GM12878 (cell line): ENCODE data around the gene SQSTM1. TPM values are rescaled to one million over a fixed set of nuclear protein-coding genes. Genes with fewer than 3 reads are reported as not detected.

ENCODE experiments used
- ATAC-seq: fragments of 200-7000 bp; cut with Tn5 transposase; 3 replicates; pipeline ENCODE4 v1.9.1; 2020; ENCODE audit warnings: mild to moderate bottlenecking, moderate library complexity
- BruUV-seq: library from RNA; stranded (reverse); fragments of 400-500 nt; replicated peaks from 2 replicates; lab custom pipeline; 2021; lab: Mats Ljungman, UMichigan
- CTCF ChIA-PET: fragments of 300-600 bp; sonication (Branson Sonifier 250); formaldehyde crosslinking; extraction: SDS; loops from one replicate; lab custom pipeline; 2021; ENCODE audit warnings: inconsistent platforms; lab: Yijun Ruan, JAX
- POLR2A ChIA-PET: fragments of 350-600 bp; formaldehyde crosslinking; extraction: SDS; loops from one replicate; lab custom pipeline; 2021; ENCODE audit warnings: inconsistent platforms; lab: Charles Lee
- RAD21 ChIA-PET: fragments of 300-600 bp; sonication (Branson Sonifier 250); formaldehyde crosslinking; loops from one replicate; lab custom pipeline; 2023; ENCODE audit warnings: antibody characterized with exemption; ENCODE audit not compliant: unreplicated experiment; lab: Charles Lee
- SMC1A ChIA-PET: fragments of 300-600 bp; sonication (Branson Sonifier 250); formaldehyde crosslinking; loops from one replicate; lab custom pipeline; 2023; ENCODE audit not compliant: unreplicated experiment, uncharacterized antibody; lab: Charles Lee
- DNase-seq: peaks from one replicate; pipeline ENCODE4 v3.0.0-alpha.2; 2011; ENCODE audit warnings: low read depth, low spot score
- FAIRE-seq: peaks from 3 replicates; lab custom pipeline; 2011; peaks lifted over from hg19 to GRCh38; lab: Jason Lieb, UNC
- H2AFZ ChIP-seq: 2 replicates; pipeline ENCODE4 v1.6.0; 2011; ENCODE audit warnings: low read depth, low read length, control low read depth; ENCODE audit not compliant: control insufficient read depth
- H3K27ac ChIP-seq: 2 replicates; pipeline ENCODE4 v1.5.1; 2011; ENCODE audit warnings: control low read depth; ENCODE audit not compliant: control insufficient read depth, insufficient read depth
- H3K27me3 ChIP-seq, 2 experiments: replicated peaks in 1 of 2; 2 replicates each; pipeline versions ENCODE4 v1.6.0 to v1.6.1; 2011; ENCODE audit warnings: low read length in 1 of 2; ENCODE audit not compliant: control insufficient read depth in 2 of 2, insufficient read depth in 2 of 2
- H3K36me3 ChIP-seq, 2 experiments: 2 replicates each; pipeline ENCODE4 v1.5.1; 2011; ENCODE audit warnings: low read length in 1 of 2; ENCODE audit not compliant: control insufficient read depth in 2 of 2, insufficient read depth in 2 of 2
- H3K4me1 ChIP-seq: 2 replicates; pipeline ENCODE4 v1.6.1; 2011; ENCODE audit warnings: mild to moderate bottlenecking, low read length, moderate library complexity, mixed read lengths; ENCODE audit not compliant: control insufficient read depth, insufficient read depth
- H3K4me2 ChIP-seq: 2 replicates; pipeline ENCODE4 v1.6.0; 2011; ENCODE audit warnings: control low read depth; ENCODE audit not compliant: control insufficient read depth, insufficient read depth
- H3K4me3 ChIP-seq: fragments of 200-600 bp; sonication (generic); 2 replicates; pipeline ENCODE4 v1.5.1; 2016
- H3K79me2 ChIP-seq: 2 replicates; pipeline ENCODE4 v1.6.0; 2011; ENCODE audit warnings: low read length; ENCODE audit not compliant: control insufficient read depth, insufficient read depth
- H3K9ac ChIP-seq: 2 replicates; pipeline ENCODE4 v1.8.0; 2011; ENCODE audit warnings: low read length, control low read depth, mixed read lengths; ENCODE audit not compliant: control insufficient read depth, insufficient read depth
- H3K9me3 ChIP-seq: replicated peaks from 3 replicates; pipeline ENCODE4 v1.5.1; 2011; ENCODE audit warnings: mild to moderate bottlenecking, low read length; ENCODE audit not compliant: control insufficient read depth, insufficient read depth
- H4K20me1 ChIP-seq: 2 replicates; pipeline ENCODE4 v1.6.0; 2011; ENCODE audit not compliant: control insufficient read depth, insufficient read depth
- ATF7 ChIP-seq: fragments of 450-650 bp; IDR thresholded peaks from 2 replicates; pipeline ENCODE4 v1.6.1; 2016; ENCODE audit warnings: low read depth, mild to moderate bottlenecking
- CHD4 ChIP-seq: fragments of 200-600 bp; sonication (generic); IDR thresholded peaks from 2 replicates; pipeline ENCODE4 v1.6.1; 2016; ENCODE audit warnings: mild to moderate bottlenecking
- FOXK2 ChIP-seq: fragments of 450-650 bp; IDR thresholded peaks from 2 replicates; pipeline ENCODE4 v1.6.1; 2017; ENCODE audit warnings: mild to moderate bottlenecking, moderate library complexity
- HDAC2 ChIP-seq: fragments of 200-600 bp; sonication (generic); IDR thresholded peaks from 2 replicates; pipeline ENCODE4 v1.6.1; 2017
- HDGF ChIP-seq: fragments of 450-650 bp; IDR thresholded peaks from 2 replicates; pipeline ENCODE4 v1.6.1; 2016; ENCODE audit warnings: antibody characterized with exemption
- POU2F2 ChIP-seq: IDR thresholded peaks from 3 replicates; pipeline ENCODE4 v1.6.1; 2011; ENCODE audit warnings: low read depth, mild to moderate bottlenecking, low read length, borderline replicate concordance
- RB1 ChIP-seq: fragments of 450-650 bp; formaldehyde crosslinking; IDR thresholded peaks from 2 replicates; pipeline ENCODE4 v1.6.1; 2017; ENCODE audit warnings: mild to moderate bottlenecking, borderline replicate concordance
- RELA ChIP-seq: fragments of 450-650 bp; IDR thresholded peaks from 2 replicates; pipeline ENCODE4 v1.8.0; 2014; ENCODE audit warnings: borderline replicate concordance; ENCODE audit not compliant: partially characterized antibody
- RELB ChIP-seq: fragments of 450-650 bp; IDR thresholded peaks from 2 replicates; pipeline ENCODE4 v1.6.1; 2017; ENCODE audit warnings: low read depth, mild to moderate bottlenecking, moderate library complexity
- WGBS: methylation state at CpG from one replicate; pipeline ENCODE4 v1.1.6; 2016; ENCODE audit warnings: low lambda C conversion rate; ENCODE audit not compliant: insufficient replicate concordance, insufficient coverage; ENCODE audit errors: missing lambda C conversion rate; 5-methylcytosine and 5-hydroxymethylcytosine counted together
- in situ Hi-C: fragments of 300-500 bp; cut with MboI; formaldehyde crosslinking; loops from 9 replicates; pipeline ENCODE4 v1.14.3; 2018; ENCODE audit warnings: mixed read lengths
- intact Hi-C: fragments of 100-400 bp; cut with micrococcal nuclease; formaldehyde crosslinking; loops from one replicate; pipeline ENCODE4 v1.14.2; 2022; ENCODE audit not compliant: unreplicated experiment
- polyA plus RNA-seq, 11 experiments: library from polyadenylated mRNA; depleted of rRNA in 4 of 11; unstranded in 6 of 11; stranded (reverse) in 5 of 11; fragments of >200 nt; fragmentation: Nextera tagmentation in 4 of 11; fragmentation: Illumina TruSeq in 1 of 11; extraction: Ambion mirVana in 4 of 11; extraction: Trizol in 1 of 11; gene quantifications; 1 replicate in 1 of 11; 2 replicates in 10 of 11; pipeline versions ENCODE4 v1.2.1 to v1.2.3, GENCODE V29; 2011 to 2016; ENCODE audit warnings: inconsistent platforms in 2 of 11, missing spikeins in 2 of 11, low read depth in 1 of 11
- total RNA-seq, 4 experiments: library from RNA; depleted of rRNA in 3 of 4; stranded (reverse); fragments of >200 nt in 3 of 4; fragmentation: Illumina TruSeq in 1 of 4; extraction: Trizol in 1 of 4; gene quantifications; 2 replicates each; pipeline versions ENCODE4 v1.2.1 to v1.2.3, GENCODE V29; 2013 to 2021
- TF ChIP-seq, protein P1 (sequence below): fragments of 450-650 bp; IDR thresholded peaks from 2 replicates; pipeline ENCODE4 v1.6.1; 2017; ENCODE audit warnings: borderline replicate concordance
- TF ChIP-seq, protein P2 (sequence below): IDR thresholded peaks from 2 replicates; pipeline ENCODE4 v1.6.1; 2012; ENCODE audit warnings: improper control_type of control experiment, low read depth, low read length; ENCODE audit not compliant: insufficient replicate concordance
- TF ChIP-seq, protein P3 (sequence below): IDR thresholded peaks from 2 replicates; pipeline ENCODE4 v1.6.1; 2011; ENCODE audit warnings: borderline replicate concordance, low read depth, mild to moderate bottlenecking, moderate library complexity, mixed read lengths, low read length; ENCODE audit not compliant: insufficient read depth; ENCODE audit errors: extremely low read length

The SQSTM1 gene
- total and polyA plus RNA-seq, 10 of the 15 experiments (the other 5 are each of a cell fraction or from before 2014, with no cell fraction given), result 6.3 to 138 (median 62.1) TPM

DNA sequence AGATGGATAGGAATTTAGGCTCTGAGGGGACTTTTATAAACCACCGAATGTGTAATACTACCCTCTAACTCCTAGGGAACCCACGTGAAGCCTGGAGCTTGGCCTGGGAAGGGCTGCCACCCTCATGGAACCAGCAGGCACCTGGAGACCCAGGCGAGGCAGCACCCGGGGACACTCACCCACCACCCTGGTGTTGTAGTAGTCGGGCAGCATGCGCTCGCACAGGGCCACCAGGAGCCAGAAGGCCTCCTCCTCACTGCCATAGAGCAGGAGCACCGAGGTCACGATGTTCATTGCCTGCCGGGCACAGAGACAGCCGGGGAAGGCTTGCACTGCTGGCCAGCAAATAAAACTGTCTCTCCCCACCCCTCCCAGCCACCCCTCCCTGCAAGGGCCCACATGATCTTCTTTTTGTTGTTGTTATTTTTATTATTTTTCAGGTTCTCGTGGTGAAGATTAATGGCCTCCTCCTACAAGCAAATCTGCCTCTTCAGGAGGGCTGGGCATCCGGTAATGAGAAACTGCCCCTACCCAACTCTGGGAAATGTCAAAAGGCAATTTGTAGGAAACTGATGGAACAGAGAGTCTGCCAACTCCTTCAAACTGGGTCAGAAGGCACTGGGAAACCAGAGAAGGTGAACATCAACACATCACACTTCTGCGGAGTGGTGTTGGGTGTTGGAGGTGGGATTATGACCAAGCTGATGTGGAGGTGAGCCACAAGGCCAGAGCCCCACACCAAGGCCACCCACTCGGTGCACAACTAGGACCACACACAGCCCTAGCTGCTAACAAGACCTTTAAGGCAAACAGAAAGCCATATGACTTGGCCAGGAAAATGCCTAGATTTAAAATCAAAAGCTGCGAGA, 55.3 kb downstream of the SQSTM1 start (continued):
- TF ChIP-seq HDGF, result no peak
- no peak for TF ChIP-seq RB1
- TF ChIP-seq, protein P1, sequence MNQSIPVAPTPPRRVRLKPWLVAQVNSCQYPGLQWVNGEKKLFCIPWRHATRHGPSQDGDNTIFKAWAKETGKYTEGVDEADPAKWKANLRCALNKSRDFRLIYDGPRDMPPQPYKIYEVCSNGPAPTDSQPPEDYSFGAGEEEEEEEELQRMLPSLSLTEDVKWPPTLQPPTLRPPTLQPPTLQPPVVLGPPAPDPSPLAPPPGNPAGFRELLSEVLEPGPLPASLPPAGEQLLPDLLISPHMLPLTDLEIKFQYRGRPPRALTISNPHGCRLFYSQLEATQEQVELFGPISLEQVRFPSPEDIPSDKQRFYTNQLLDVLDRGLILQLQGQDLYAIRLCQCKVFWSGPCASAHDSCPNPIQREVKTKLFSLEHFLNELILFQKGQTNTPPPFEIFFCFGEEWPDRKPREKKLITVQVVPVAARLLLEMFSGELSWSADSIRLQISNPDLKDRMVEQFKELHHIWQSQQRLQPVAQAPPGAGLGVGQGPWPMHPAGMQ, result no peak
- TF ChIP-seq HDAC2, result no peak
- no peak for TF ChIP-seq POU2F2
- no peak for TF ChIP-seq RELB
- TF ChIP-seq, all 136 proteins: peak for 0

DNA sequence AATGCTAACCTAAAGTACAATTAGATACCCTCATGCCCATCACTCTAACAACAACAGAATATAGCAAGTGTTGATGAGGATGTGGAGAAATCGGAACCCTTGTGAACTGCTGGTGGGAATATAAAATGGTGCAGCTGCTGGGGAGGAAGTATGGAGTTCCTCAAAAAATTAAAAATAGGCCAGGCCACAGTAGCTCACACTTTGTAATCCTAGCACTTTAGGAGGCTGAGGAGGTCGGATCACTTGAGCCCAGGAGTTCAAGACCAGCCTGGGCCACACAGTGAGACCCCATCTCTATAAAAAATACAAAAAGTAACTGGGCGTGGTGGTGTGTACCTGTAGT, 55.9 kb downstream of the SQSTM1 start:
- ATAC-seq (no peak), FAIRE-seq (no peak), DNase-seq (no peak)
- Histone ChIP-seq H3K4me1 (no peaks in the 10 kb centered on the region), H3K4me2 (no peak overlapping the region), H3K79me2 (no peaks in the 10 kb centered on the region), H3K4me3 (no peak overlapping the region), H3K36me3 (peaks cover 17 to 22% of the 10 kb centered on the region in 2 experiments), H4K20me1 (no peaks in the 10 kb centered on the region), H3K27me3 (no peaks in the 10 kb centered on the region), H3K27ac (no peak overlapping the region), H3K9me3 (no peaks in the 10 kb centered on the region), H2AFZ (no peak overlapping the region), H3K9ac (no peak overlapping the region)
- ChIA-PET CTCF (no interaction called here), SMC1A (no interaction called here), RAD21 (interaction anchor here (0.6 kb wide), 1 partner anchor 331 kb away, joined by 3 read pairs; no protein-coding TSS in a partner anchor), POLR2A (interaction anchor here (0.7 kb wide), 2 partner anchors 9 to 140 kb away, joined by 4 to 10 read pairs; no protein-coding TSS in a partner anchor)
- intact Hi-C loops (no loop called here), in situ Hi-C loops (no loop called here)
- BruUV-seq, result no TSS peak
- 99% methylated on average over 3 of the region's 3 CpGs for WGBS
- TF ChIP-seq CHD4 (no peak), FOXK2 (no peak), RELA (no peak), ATF7 (no peak)
- TF ChIP-seq, protein P2, sequence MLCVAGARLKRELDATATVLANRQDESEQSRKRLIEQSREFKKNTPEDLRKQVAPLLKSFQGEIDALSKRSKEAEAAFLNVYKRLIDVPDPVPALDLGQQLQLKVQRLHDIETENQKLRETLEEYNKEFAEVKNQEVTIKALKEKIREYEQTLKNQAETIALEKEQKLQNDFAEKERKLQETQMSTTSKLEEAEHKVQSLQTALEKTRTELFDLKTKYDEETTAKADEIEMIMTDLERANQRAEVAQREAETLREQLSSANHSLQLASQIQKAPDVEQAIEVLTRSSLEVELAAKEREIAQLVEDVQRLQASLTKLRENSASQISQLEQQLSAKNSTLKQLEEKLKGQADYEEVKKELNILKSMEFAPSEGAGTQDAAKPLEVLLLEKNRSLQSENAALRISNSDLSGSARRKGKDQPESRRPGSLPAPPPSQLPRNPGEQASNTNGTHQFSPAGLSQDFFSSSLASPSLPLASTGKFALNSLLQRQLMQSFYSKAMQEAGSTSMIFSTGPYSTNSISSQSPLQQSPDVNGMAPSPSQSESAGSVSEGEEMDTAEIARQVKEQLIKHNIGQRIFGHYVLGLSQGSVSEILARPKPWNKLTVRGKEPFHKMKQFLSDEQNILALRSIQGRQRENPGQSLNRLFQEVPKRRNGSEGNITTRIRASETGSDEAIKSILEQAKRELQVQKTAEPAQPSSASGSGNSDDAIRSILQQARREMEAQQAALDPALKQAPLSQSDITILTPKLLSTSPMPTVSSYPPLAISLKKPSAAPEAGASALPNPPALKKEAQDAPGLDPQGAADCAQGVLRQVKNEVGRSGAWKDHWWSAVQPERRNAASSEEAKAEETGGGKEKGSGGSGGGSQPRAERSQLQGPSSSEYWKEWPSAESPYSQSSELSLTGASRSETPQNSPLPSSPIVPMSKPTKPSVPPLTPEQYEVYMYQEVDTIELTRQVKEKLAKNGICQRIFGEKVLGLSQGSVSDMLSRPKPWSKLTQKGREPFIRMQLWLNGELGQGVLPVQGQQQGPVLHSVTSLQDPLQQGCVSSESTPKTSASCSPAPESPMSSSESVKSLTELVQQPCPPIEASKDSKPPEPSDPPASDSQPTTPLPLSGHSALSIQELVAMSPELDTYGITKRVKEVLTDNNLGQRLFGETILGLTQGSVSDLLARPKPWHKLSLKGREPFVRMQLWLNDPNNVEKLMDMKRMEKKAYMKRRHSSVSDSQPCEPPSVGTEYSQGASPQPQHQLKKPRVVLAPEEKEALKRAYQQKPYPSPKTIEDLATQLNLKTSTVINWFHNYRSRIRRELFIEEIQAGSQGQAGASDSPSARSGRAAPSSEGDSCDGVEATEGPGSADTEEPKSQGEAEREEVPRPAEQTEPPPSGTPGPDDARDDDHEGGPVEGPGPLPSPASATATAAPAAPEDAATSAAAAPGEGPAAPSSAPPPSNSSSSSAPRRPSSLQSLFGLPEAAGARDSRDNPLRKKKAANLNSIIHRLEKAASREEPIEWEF, result no peak
- TF ChIP-seq, protein P3, sequence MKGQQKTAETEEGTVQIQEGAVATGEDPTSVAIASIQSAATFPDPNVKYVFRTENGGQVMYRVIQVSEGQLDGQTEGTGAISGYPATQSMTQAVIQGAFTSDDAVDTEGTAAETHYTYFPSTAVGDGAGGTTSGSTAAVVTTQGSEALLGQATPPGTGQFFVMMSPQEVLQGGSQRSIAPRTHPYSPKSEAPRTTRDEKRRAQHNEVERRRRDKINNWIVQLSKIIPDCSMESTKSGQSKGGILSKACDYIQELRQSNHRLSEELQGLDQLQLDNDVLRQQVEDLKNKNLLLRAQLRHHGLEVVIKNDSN, result no peak
